ENCODE data around the gene ANKZF1. TPM values are rescaled to one million over a fixed set of nuclear protein-coding genes. Genes with fewer than 3 reads are reported as not detected.

Gene ANKZF1
- 22.3 and 30.8 TPM in 2 replicates for polyA plus RNA-seq (2012; rRNA removed)
- polyA plus RNA-seq (2012; cell fraction: cytosol; rRNA removed) = 5.8 and 7.0 TPM in 2 replicates
- polyA plus RNA-seq (2012; cell fraction: nucleus; rRNA removed) = 153 and 167 TPM in 2 replicates

GRCh38 chr2:219229305-219230058 lies at the start of gene ANKZF1, which contains the start of gene ATG9A:
Gene ANKZF1, plus strand, starts transcription at chr2:219229806. Its CDS starts 452 bp downstream, at chr2:219230258.
Gene ATG9A, minus strand, starts transcription at chr2:219229636. Its CDS starts 1,612 bp downstream, at chr2:219228024.
- CTCF ChIA-PET = interaction anchor here (0.8 to 5.1 kb wide), 10 partner anchors 10 to 200 kb away, joined by 3 to 40 read pairs (median 4); partner anchors contain the start of gene ABCB6
- TF ChIP-seq RFX5 (IDR thresholded peaks at IDR 0.05; ENCODE audit: low read length) (peak; percentile 90), YY1 (IDR thresholded peaks at IDR 0.05; ENCODE audit: low read depth) (no peak), NRF1 (IDR thresholded peaks at IDR 0.05; ENCODE audit: low read depth, low read length) (peak; percentile 49), NFIC (IDR thresholded peaks at IDR 0.05; ENCODE audit: borderline replicate concordance) (0 out of 2 replicates have a peak, but pooled peaks have one; percentile 34), TEAD4 (IDR thresholded peaks at IDR 0.05; ENCODE audit: borderline replicate concordance, insufficient read depth) (no peak), GABPA (IDR thresholded peaks at IDR 0.05; ENCODE audit: low read depth) (0 out of 2 replicates have a peak, but pooled peaks have one; percentile 31), TAF1 (IDR thresholded peaks at IDR 0.05; ENCODE audit: borderline replicate concordance, low read depth, low read length) (peak; percentile 68), ZBTB33 (IDR thresholded peaks at IDR 0.05; ENCODE audit: borderline replicate concordance, low read depth) (peak; percentile 65; the same call in 1 of the 2 replicates), PBX3 (IDR thresholded peaks at IDR 0.05) (peak; percentile 100), CTCF (IDR thresholded peaks at IDR 0.05) (no peak), FOXM1 (IDR thresholded peaks at IDR 0.05; ENCODE audit: low read depth) (no peak), POLR2AphosphoS5 (IDR thresholded peaks at IDR 0.05; ENCODE audit: low read depth, low read length) (peak; percentile 82), CHD2 (IDR thresholded peaks at IDR 0.05; ENCODE audit: low read length, partially characterized antibody) (peak; percentile 92), FOXJ3 (CRISPR knock-in tag; IDR thresholded peaks at IDR 0.05) (no peak; the same call in 1 of the 2 replicates), SIN3A (IDR thresholded peaks at IDR 0.05; ENCODE audit: borderline replicate concordance, low read depth, low read length) (peak; percentile 93; the same call in 1 of the 2 replicates), MXI1 (IDR thresholded peaks at IDR 0.05; ENCODE audit: low read depth, low read length) (peak; percentile 86)
- TF ChIP-seq, protein P1, sequence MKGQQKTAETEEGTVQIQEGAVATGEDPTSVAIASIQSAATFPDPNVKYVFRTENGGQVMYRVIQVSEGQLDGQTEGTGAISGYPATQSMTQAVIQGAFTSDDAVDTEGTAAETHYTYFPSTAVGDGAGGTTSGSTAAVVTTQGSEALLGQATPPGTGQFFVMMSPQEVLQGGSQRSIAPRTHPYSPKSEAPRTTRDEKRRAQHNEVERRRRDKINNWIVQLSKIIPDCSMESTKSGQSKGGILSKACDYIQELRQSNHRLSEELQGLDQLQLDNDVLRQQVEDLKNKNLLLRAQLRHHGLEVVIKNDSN (IDR thresholded peaks at IDR 0.05; ENCODE audit: borderline replicate concordance, low read depth) = no peak
- TF ChIP-seq, protein P2, sequence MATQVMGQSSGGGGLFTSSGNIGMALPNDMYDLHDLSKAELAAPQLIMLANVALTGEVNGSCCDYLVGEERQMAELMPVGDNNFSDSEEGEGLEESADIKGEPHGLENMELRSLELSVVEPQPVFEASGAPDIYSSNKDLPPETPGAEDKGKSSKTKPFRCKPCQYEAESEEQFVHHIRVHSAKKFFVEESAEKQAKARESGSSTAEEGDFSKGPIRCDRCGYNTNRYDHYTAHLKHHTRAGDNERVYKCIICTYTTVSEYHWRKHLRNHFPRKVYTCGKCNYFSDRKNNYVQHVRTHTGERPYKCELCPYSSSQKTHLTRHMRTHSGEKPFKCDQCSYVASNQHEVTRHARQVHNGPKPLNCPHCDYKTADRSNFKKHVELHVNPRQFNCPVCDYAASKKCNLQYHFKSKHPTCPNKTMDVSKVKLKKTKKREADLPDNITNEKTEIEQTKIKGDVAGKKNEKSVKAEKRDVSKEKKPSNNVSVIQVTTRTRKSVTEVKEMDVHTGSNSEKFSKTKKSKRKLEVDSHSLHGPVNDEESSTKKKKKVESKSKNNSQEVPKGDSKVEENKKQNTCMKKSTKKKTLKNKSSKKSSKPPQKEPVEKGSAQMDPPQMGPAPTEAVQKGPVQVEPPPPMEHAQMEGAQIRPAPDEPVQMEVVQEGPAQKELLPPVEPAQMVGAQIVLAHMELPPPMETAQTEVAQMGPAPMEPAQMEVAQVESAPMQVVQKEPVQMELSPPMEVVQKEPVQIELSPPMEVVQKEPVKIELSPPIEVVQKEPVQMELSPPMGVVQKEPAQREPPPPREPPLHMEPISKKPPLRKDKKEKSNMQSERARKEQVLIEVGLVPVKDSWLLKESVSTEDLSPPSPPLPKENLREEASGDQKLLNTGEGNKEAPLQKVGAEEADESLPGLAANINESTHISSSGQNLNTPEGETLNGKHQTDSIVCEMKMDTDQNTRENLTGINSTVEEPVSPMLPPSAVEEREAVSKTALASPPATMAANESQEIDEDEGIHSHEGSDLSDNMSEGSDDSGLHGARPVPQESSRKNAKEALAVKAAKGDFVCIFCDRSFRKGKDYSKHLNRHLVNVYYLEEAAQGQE (IDR thresholded peaks at IDR 0.05; ENCODE audit: low read depth, low read length) = no peak
- TF ChIP-seq, protein P3, sequence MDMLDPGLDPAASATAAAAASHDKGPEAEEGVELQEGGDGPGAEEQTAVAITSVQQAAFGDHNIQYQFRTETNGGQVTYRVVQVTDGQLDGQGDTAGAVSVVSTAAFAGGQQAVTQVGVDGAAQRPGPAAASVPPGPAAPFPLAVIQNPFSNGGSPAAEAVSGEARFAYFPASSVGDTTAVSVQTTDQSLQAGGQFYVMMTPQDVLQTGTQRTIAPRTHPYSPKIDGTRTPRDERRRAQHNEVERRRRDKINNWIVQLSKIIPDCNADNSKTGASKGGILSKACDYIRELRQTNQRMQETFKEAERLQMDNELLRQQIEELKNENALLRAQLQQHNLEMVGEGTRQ (IDR thresholded peaks at IDR 0.05; ENCODE audit: borderline replicate concordance, low read depth, low read length) = no peak

More at GRCh38 chr2:219229305-219230058, at the start of gene ANKZF1, which contains the start of gene ATG9A:
- Histone ChIP-seq H3K4me3 (ENCODE audit: low read depth in 2 of 2, low read length in 1 of 2) (peak within 1 kb of the TSS; percentile 82 to 87), H3K9ac (peak within 1 kb of the TSS; percentile 78), H3K9me2 (no peaks in the 10 kb centered on the region), H3K27ac (ENCODE audit: low read depth in 2 of 2, low read length in 1 of 2) (peak within 1 kb of the TSS; percentile 74 to 77), H4K20me1 (ENCODE audit: insufficient read depth) (no peaks in the 10 kb centered on the region), H3K36me3 (replicated peaks in 1 of 2; ENCODE audit: control insufficient read depth in 1 of 2, insufficient read depth in 2 of 2, low read length in 1 of 2) (peaks cover 9 to 39% of the 10 kb centered on the region in 2 experiments), H3K4me1 (ENCODE audit: control insufficient read depth in 1 of 2, insufficient read depth in 2 of 2, low read depth in 1 of 2, low read length in 1 of 2) (peaks cover 3 to 16% of the 10 kb centered on the region in 2 experiments; a peak in 1 of 4 replicates), H2AFZ (ENCODE audit: low read depth) (peak within 1 kb of the TSS; percentile 80), H3K27me3 (ENCODE audit: insufficient read depth) (no peaks in the 10 kb centered on the region), H3K9me3 (no peaks in the 10 kb centered on the region), H3F3A (replicated peaks; ENCODE audit: insufficient read depth) (peaks cover 11% of the 10 kb centered on the region), H3K79me2 (ENCODE audit: insufficient read depth) (peaks cover 27% of the 10 kb centered on the region), H3K4me2 (peak within 1 kb of the TSS; percentile 98)
- POLR2A ChIA-PET = interaction anchor here (0.6 to 2.7 kb wide), 6 partner anchors 11 to 268 kb away, joined by 3 to 23 read pairs (median 7); partner anchors contain the start of genes ABCB6, CNPPD1, GLB1L and STK16
- under 1% methylated on average over 36 of the region's 80 CpGs for WGBS (ENCODE audit: low lambda C conversion rate)
- peak; percentile 98 for DNase-seq

All from SK-N-SH (cell line).